A549 treated with GW870086 at 1 μM for 4 hours (cell line): ENCODE results near the gene SLC26A11. TPM values are rescaled to one million over a fixed set of nuclear protein-coding genes. Genes with fewer than 3 reads are reported as not detected.

Experiments
- total RNA-seq: library from RNA; stranded (reverse); fragments of 200-300 nt; extraction: Qiagen RNA extraction; gene quantifications from 5 replicates; pipeline ENCODE4 v1.2.3, GENCODE V29; 2022; ENCODE audit warnings: low read depth

Gene SLC26A11
- total RNA-seq = 13.3 to 15.7 TPM (median 14.4 TPM) in 5 replicates

DNA sequence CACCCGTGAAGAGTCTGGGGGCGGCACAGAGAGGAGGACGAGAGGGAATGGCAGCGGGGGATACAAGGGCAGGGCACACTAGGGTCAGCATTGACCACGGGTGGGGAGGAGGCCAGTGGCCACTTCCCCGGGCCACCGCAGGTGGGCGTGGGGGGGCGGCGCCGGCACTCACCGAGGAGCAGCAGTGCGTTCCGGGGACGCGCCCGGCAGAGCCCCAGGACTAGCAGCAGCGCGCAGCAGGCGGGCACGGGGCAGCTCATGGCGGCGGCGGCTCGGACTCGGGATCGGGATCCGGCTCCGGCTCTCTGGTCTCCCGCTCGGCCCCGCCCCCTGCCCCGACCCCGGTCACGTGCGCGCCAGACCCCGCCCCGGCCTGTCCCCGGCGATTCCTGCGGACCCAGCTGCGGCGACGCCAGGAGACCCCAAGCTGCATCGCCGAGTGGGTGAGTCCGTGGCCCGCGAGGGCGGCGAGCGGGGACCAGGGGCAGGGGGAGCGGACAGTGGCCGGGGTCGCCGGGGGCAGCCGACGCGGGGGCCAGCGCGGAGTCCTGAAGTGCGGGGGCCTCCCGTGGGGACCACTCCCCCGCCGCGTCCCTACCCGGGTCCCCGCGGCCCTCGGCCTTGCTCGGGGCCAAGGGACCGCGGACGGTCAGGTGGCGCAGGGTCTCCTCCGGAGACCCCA is at the start of gene SLC26A11, which contains the start of gene SGSH:
SLC26A11 (plus strand) TSS at position 374 of the 682 bp plus-strand sequence. CDS start 1,134 bp downstream, outside the sequence.
SGSH (minus strand) TSS at position 280 of the 682 bp plus-strand sequence; CDS start at position 260, 20 bp downstream.

DNA sequence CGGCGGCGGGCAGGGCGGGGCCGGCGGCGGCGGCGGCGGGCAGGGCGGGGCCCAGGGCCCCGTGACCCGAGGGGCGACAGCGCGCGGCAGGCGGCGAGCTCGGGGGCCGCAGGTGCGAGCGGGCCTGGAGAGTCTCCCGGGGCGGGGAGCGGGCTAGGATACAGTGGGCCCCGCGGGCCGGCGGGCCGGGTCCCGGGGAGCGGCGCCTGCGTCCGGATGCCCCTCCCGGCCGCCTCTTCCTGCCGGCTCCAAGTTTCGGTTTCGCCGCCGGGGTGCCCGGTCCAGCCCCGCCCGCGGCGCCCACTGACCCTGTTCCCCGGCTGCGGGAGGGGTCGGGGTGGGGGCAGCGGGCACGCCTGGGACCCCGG is 40.5 kb downstream of the SLC26A11 start, which contains the start of gene RNF213:
RNF213 (plus strand) TSS at position 62 of the 368 bp plus-strand sequence. CDS start 2,830 bp downstream, outside the sequence.

Other genes starting within 250 kb of the SLC26A11 start
- gene TBC1D16, start 184.6 kb upstream of the SLC26A11 start, total RNA-seq = 6.9 to 10.9 TPM (median 10.0 TPM) in 5 replicates
- 3.7 to 7.0 TPM (median 5.4 TPM) in 5 replicates for gene CCDC40, start 183.8 kb upstream of the SLC26A11 start, total RNA-seq
- 47.4 to 57.5 TPM (median 54.4 TPM) in 5 replicates for gene GAA, start 118.8 kb upstream of the SLC26A11 start, total RNA-seq
- 184 to 217 TPM (median 211 TPM) in 5 replicates for gene EIF4A3, start 73.3 kb upstream of the SLC26A11 start, total RNA-seq
- 0.12 to 0.43 TPM (median 0.34 TPM) in 5 replicates for gene CARD14, start 50.4 kb upstream of the SLC26A11 start, total RNA-seq
- 18.3 to 28.1 TPM (median 23.9 TPM) in 5 replicates for gene SGSH, start 94 bp upstream of the SLC26A11 start, total RNA-seq
- gene RNF213, start 40.4 kb downstream of the SLC26A11 start, total RNA-seq = 54.9 to 62.3 TPM (median 58.8 TPM) in 5 replicates
- 42.3 to 51.6 TPM (median 48.2 TPM) in 5 replicates for gene ENDOV, start 194.7 kb downstream of the SLC26A11 start, total RNA-seq